CD8-positive, alpha-beta memory T cell (primary cell): Measurements from ENCODE around the gene NAA38. TPM values are rescaled to one million over a fixed set of nuclear protein-coding genes. Genes with fewer than 3 reads are reported as not detected.

Experiments
- CTCF ChIA-PET: fragments of 350-600 bp; sonication (Branson Sonifier 250); formaldehyde crosslinking; loops from one replicate; lab custom pipeline; 2021; ENCODE audit warnings: antibody characterized with exemption; lab: Charles Lee
- POLR2A ChIA-PET: fragments of 350-600 bp; sonication (Branson Sonifier 250); formaldehyde crosslinking; loops from one replicate; lab custom pipeline; 2021; ENCODE audit warnings: antibody characterized with exemption; lab: Charles Lee
- DNase-seq, 5 donors: peaks; one replicate each; pipeline versions ENCODE4 v3.0.0 to v3.0.0-alpha.2; 2020 to 2022; ENCODE audit warnings: mixed read lengths in 1 of 5
- H3K27ac ChIP-seq: one replicate; pipeline ENCODE4 v1.7.0; 2013; ENCODE audit warnings: low read depth, mild to moderate bottlenecking, low read length, moderate library complexity
- H3K27me3 ChIP-seq: 2 replicates; pipeline ENCODE4 v1.7.0; 2013; ENCODE audit warnings: low read length, mild to moderate bottlenecking; ENCODE audit not compliant: insufficient read depth, poor library complexity, severe bottlenecking
- H3K36me3 ChIP-seq: 2 replicates; pipeline ENCODE4 v1.7.0; 2013; ENCODE audit warnings: mild to moderate bottlenecking, low read length, moderate library complexity; ENCODE audit not compliant: insufficient read depth
- H3K4me1 ChIP-seq: 2 replicates; pipeline ENCODE4 v1.7.0; 2013; ENCODE audit warnings: mild to moderate bottlenecking, low read length, moderate library complexity; ENCODE audit not compliant: insufficient read depth
- H3K4me3 ChIP-seq: 2 replicates; pipeline ENCODE4 v1.7.0; 2013; ENCODE audit warnings: mild to moderate bottlenecking, low read length
- H3K9me3 ChIP-seq: 2 replicates; pipeline ENCODE4 v1.7.0; 2013; ENCODE audit warnings: mild to moderate bottlenecking, low read length
- H3K27ac Mint-ChIP-seq, 8 donors: one replicate each; pipeline ENCODE4 v1.8.0; 2020 to 2021; ENCODE audit warnings: mixed read lengths in 8 of 8, mild to moderate bottlenecking in 6 of 8, inconsistent platforms in 3 of 8, moderate library complexity in 3 of 8
- H3K27me3 Mint-ChIP-seq, 2 donors: one replicate each; pipeline ENCODE4 v1.8.0; 2020 to 2021; ENCODE audit warnings: mixed read lengths in 2 of 2, mild to moderate bottlenecking in 1 of 2, moderate library complexity in 1 of 2
- H3K36me3 Mint-ChIP-seq, 3 donors: one replicate each; pipeline ENCODE4 v1.8.0; 2020 to 2021; ENCODE audit warnings: mixed read lengths in 3 of 3, inconsistent platforms in 1 of 3, mild to moderate bottlenecking in 1 of 3
- H3K4me1 Mint-ChIP-seq, 3 donors: one replicate each; pipeline ENCODE4 v1.8.0; 2020 to 2021; ENCODE audit warnings: mixed read lengths in 3 of 3, inconsistent platforms in 1 of 3, mild to moderate bottlenecking in 1 of 3
- H3K4me3 Mint-ChIP-seq, 7 donors: one replicate each; pipeline ENCODE4 v1.8.0; 2020 to 2021; ENCODE audit warnings: mixed read lengths in 7 of 7, mild to moderate bottlenecking in 6 of 7, moderate library complexity in 4 of 7, inconsistent platforms in 2 of 7
- H3K9me3 Mint-ChIP-seq, 5 donors: one replicate each; pipeline ENCODE4 v1.8.0; 2020 to 2022; ENCODE audit warnings: mixed read lengths in 5 of 5, mild to moderate bottlenecking in 3 of 5, moderate library complexity in 2 of 5, inconsistent platforms in 1 of 5
- polyA plus RNA-seq: library from polyadenylated mRNA; unstranded; fragments of 300-500 nt; fragmentation: Illumina TruSeq; gene quantifications from one replicate; pipeline ENCODE4 v1.2.3, GENCODE V29; 2021
- total RNA-seq, 2 experiments: library from RNA; stranded (reverse); gene quantifications; one replicate each; pipeline ENCODE4 v1.2.3, GENCODE V29; 2021

NAA38 gene
- total and polyA plus RNA-seq, 3 experiments from 2014 or later = 58.2 to 162 (median 65.0) TPM

- DNase-seq = peak in 1 of 5 donors; percentile 53
- H3K27me3 ChIP-seq = no peaks in the 10 kb centered on the region
- CTCF ChIA-PET = interaction anchor here (1.2 to 2.6 kb wide), 2 partner anchors 12 to 20 kb away, joined by 3 to 28 read pairs; partner anchors contain the start of gene KDM6B
These were observed 2.3 kb downstream of the NAA38 start, which contains the start of gene TMEM88 for GRCh38 chr17:7854851-7855659. Gene TMEM88 (plus strand): TSS chr17:7855066. CDS start chr17:7855075, 9 bp downstream.

GRCh38 chr17:7854078-7854777, 3.1 kb downstream of the NAA38 start:
- Histone ChIP-seq H3K36me3 (peaks cover 4% of the 10 kb centered on the region), H3K4me3 (no peak overlapping the region), H3K4me1 (peaks cover 38% of the 10 kb centered on the region), H3K27ac (no peak overlapping the region), H3K9me3 (no peaks in the 10 kb centered on the region), H3K27me3 (no peaks in the 10 kb centered on the region)
- Mint-ChIP-seq H3K27me3 (peaks cover 0 to 2% of the 10 kb centered on the region in 2 donors), H3K9me3 (no peaks in the 10 kb centered on the region), H3K4me3 (peak overlapping the region in 2 of 7 donors; percentile 29 to 42), H3K4me1 (peaks cover 11 to 32% (median 12%) of the 10 kb centered on the region in 3 donors), H3K27ac (peak overlapping the region in 1 of 8 donors; percentile 65), H3K36me3 (peaks cover 0 to 48% (median 2%) of the 10 kb centered on the region in 3 donors)
- ChIA-PET POLR2A (no interaction called here), CTCF (no interaction called here)
- peak in 1 of 5 donors; percentile 53 for DNase-seq

More at GRCh38 chr17:7854851-7855659, 2.3 kb downstream of the NAA38 start, which contains the start of gene TMEM88:
- Mint-ChIP-seq H3K4me3 (peak within 1 kb of the TSS in 3 of 7 donors; percentile 29 to 54 (median 42)), H3K4me1 (peaks cover 11 to 27% (median 17%) of the 10 kb centered on the region in 3 donors), H3K27ac (peak within 1 kb of the TSS in 3 of 8 donors; percentile 64 to 73 (median 65)), H3K36me3 (peaks cover 0 to 44% (median 2%) of the 10 kb centered on the region in 3 donors), H3K27me3 (peaks cover 0 to 2% of the 10 kb centered on the region in 2 donors), H3K9me3 (no peaks in the 10 kb centered on the region)
- POLR2A ChIA-PET = interaction anchor here (2.4 to 3.1 kb wide), 3 partner anchors 10 to 18 kb away, joined by 10 to 46 read pairs (median 15); no protein-coding TSS in a partner anchor
- peaks cover 38% of the 10 kb centered on the region for H3K4me1 ChIP-seq
- H3K4me3 ChIP-seq = no peak within 1 kb of the TSS
- H3K9me3 ChIP-seq = no peaks in the 10 kb centered on the region
- no peak within 1 kb of the TSS for H3K27ac ChIP-seq
- peaks cover 4% of the 10 kb centered on the region for H3K36me3 ChIP-seq

- Mint-ChIP-seq H3K4me3 (peak overlapping the region in 2 of 7 donors; percentile 29 to 42), H3K9me3 (no peaks in the 10 kb centered on the region), H3K36me3 (peaks cover 0 to 52% (median 2%) of the 10 kb centered on the region in 3 donors), H3K27me3 (peaks cover 0 to 2% of the 10 kb centered on the region in 2 donors), H3K27ac (no peak overlapping the region), H3K4me1 (peaks cover 11 to 32% (median 12%) of the 10 kb centered on the region in 3 donors)
- DNase-seq = peak in 1 of 5 donors; percentile 49
- no peaks in the 10 kb centered on the region for H3K9me3 ChIP-seq
- peaks cover 35% of the 10 kb centered on the region for H3K4me1 ChIP-seq
- peaks cover 4% of the 10 kb centered on the region for H3K36me3 ChIP-seq
- H3K4me3 ChIP-seq = no peak overlapping the region
- ChIA-PET CTCF (interaction anchor here (0.6 kb wide), 1 partner anchor 278 kb away, joined by 3 read pairs; no protein-coding TSS in a partner anchor), POLR2A (interaction anchor here (0.7 kb wide), 1 partner anchor 76 kb away, joined by 6 read pairs; the partner anchor contains the start of gene KCNAB3)
- H3K27me3 ChIP-seq = no peaks in the 10 kb centered on the region
- no peak overlapping the region for H3K27ac ChIP-seq
These were observed 3.7 kb downstream of the NAA38 start for GRCh38 chr17:7853691-7854038.

- Histone ChIP-seq H3K27me3 (no peaks in the 10 kb centered on the region), H3K4me1 (peaks cover 30% of the 10 kb centered on the region), H3K36me3 (peaks cover 4% of the 10 kb centered on the region), H3K4me3 (no peak overlapping the region), H3K9me3 (no peaks in the 10 kb centered on the region), H3K27ac (no peak overlapping the region)
- peak in 1 of 5 donors; percentile 53 for DNase-seq
- H3K27ac Mint-ChIP-seq = peak overlapping the region in 2 of 8 donors; percentile 50 to 91
- H3K4me3 Mint-ChIP-seq = no peak overlapping the region
- POLR2A ChIA-PET = interaction anchor here (0.7 kb wide), 1 partner anchor 76 kb away, joined by 6 read pairs; the partner anchor contains the start of gene KCNAB3
- H3K36me3 Mint-ChIP-seq = peaks cover 0 to 55% (median 2%) of the 10 kb centered on the region in 3 donors
- CTCF ChIA-PET = interaction anchor here (0.6 to 2.7 kb wide), 3 partner anchors 9 to 279 kb away, joined by 3 to 9 read pairs (median 5); no protein-coding TSS in a partner anchor
- peaks cover 0 to 2% of the 10 kb centered on the region in 2 donors for H3K27me3 Mint-ChIP-seq
- peaks cover 11 to 32% (median 12%) of the 10 kb centered on the region in 3 donors for H3K4me1 Mint-ChIP-seq
- H3K9me3 Mint-ChIP-seq = no peaks in the 10 kb centered on the region
These were observed 4.3 kb downstream of the NAA38 start for GRCh38 chr17:7852919-7853690.

- H3K27me3 Mint-ChIP-seq = peaks cover 0 to 2% of the 10 kb centered on the region in 2 donors
- Histone ChIP-seq H3K27ac (no peak overlapping the region), H3K4me3 (no peak overlapping the region), H3K9me3 (no peaks in the 10 kb centered on the region), H3K27me3 (no peaks in the 10 kb centered on the region), H3K36me3 (peaks cover 4% of the 10 kb centered on the region), H3K4me1 (peaks cover 28% of the 10 kb centered on the region)
- H3K4me3 Mint-ChIP-seq = peak overlapping the region in 2 of 7 donors; percentile 73 to 85
- peak in 1 of 5 donors; percentile 54 for DNase-seq
- H3K27ac Mint-ChIP-seq = peak overlapping the region in 7 of 8 donors; percentile 71 to 96 (median 87)
- H3K9me3 Mint-ChIP-seq = no peaks in the 10 kb centered on the region
- peaks cover 0 to 60% (median 2%) of the 10 kb centered on the region in 3 donors for H3K36me3 Mint-ChIP-seq
- ChIA-PET CTCF (interaction anchor here (0.6 to 2.7 kb wide), 5 partner anchors 10 to 610 kb away, joined by 3 to 9 read pairs (median 5); no protein-coding TSS in a partner anchor), POLR2A (no interaction called here)
- H3K4me1 Mint-ChIP-seq = peaks cover 11 to 32% (median 12%) of the 10 kb centered on the region in 3 donors
These were observed 5.1 kb downstream of the NAA38 start for GRCh38 chr17:7852262-7852670.

GRCh38 chr17:7851438-7852261, 5.7 kb downstream of the NAA38 start:
- Histone ChIP-seq H3K27ac (no peak overlapping the region), H3K4me1 (peaks cover 28% of the 10 kb centered on the region), H3K4me3 (peak overlapping the region; percentile 64), H3K9me3 (no peaks in the 10 kb centered on the region), H3K27me3 (no peaks in the 10 kb centered on the region), H3K36me3 (peaks cover 4% of the 10 kb centered on the region)
- peak overlapping the region; percentile 72 to 85 (median 79) for H3K4me3 Mint-ChIP-seq
- peak overlapping the region; percentile 71 to 96 (median 86) for H3K27ac Mint-ChIP-seq
- POLR2A ChIA-PET = interaction anchor here (0.7 to 1.2 kb wide), 2 partner anchors 9 to 17 kb away, joined by 4 to 8 read pairs; no protein-coding TSS in a partner anchor
- no peaks in the 10 kb centered on the region for H3K9me3 Mint-ChIP-seq
- peaks cover 0 to 66% (median 2%) of the 10 kb centered on the region in 3 donors for H3K36me3 Mint-ChIP-seq
- H3K4me1 Mint-ChIP-seq = peaks cover 11 to 32% (median 12%) of the 10 kb centered on the region in 3 donors
- CTCF ChIA-PET = interaction anchor here (0.6 to 3.5 kb wide), 18 partner anchors 8 to 609 kb away, joined by 3 to 69 read pairs (median 4); partner anchors contain the start of gene KDM6B
- peak; percentile 92 to 97 (median 94) for DNase-seq
- H3K27me3 Mint-ChIP-seq = peaks cover 0 to 2% of the 10 kb centered on the region in 2 donors
